PFSK-1 (cell line): Measurements from ENCODE around the gene GCN1.

ENCODE experiments used
- POLR2AphosphoS5 ChIP-seq: IDR thresholded peaks from 2 replicates; pipeline ENCODE4 v1.6.1; 2012; ENCODE audit warnings: low read depth, mild to moderate bottlenecking, control low read depth, low read length, moderate library complexity
- REST ChIP-seq, 2 experiments: IDR thresholded peaks; 2 replicates each; pipeline versions ENCODE4 v1.6.1 to v1.8.0; 2011 to 2012; ENCODE audit warnings: low read depth in 2 of 2, low read length in 2 of 2, control low read depth in 1 of 2, inconsistent platforms in 1 of 2, mild to moderate bottlenecking in 1 of 2, moderate library complexity in 1 of 2; ENCODE audit not compliant: insufficient read depth in 1 of 2
- SIN3A ChIP-seq: IDR thresholded peaks from 2 replicates; pipeline ENCODE4 v1.6.1; 2012; ENCODE audit warnings: mild to moderate bottlenecking, low read length, moderate library complexity, borderline replicate concordance; ENCODE audit not compliant: insufficient read depth
- TAF1 ChIP-seq: IDR thresholded peaks from 2 replicates; pipeline ENCODE4 v1.6.1; 2012; ENCODE audit warnings: low read length, control low read depth, borderline replicate concordance; ENCODE audit not compliant: insufficient read depth

GRCh38 chr12:120077260-120077659, 117.3 kb downstream of the GCN1 start:
- TF ChIP-seq POLR2AphosphoS5 (no peak), REST (IDR thresholded peaks at IDR 0.05; ENCODE audit: insufficient read depth in 1 of 2, low read depth in 2 of 2, low read length in 2 of 2) (no peak), TAF1 (no peak), SIN3A (no peak)
